ENCODE results near the gene SMYD3.

SMYD3 gene

GRCh38 chr1:245915841-245916240 lies 591.2 kb downstream of the SMYD3 start:
- no peaks in the 10 kb centered on the region for H3K9me3 ChIP-seq (ENCODE audit: control insufficient read depth, low read length)
- no peaks in the 10 kb centered on the region for H3K36me3 ChIP-seq (ENCODE audit: control insufficient read depth, insufficient read depth, low read length)
- no peak overlapping the region for H3K27ac ChIP-seq (ENCODE audit: low read depth, low read length, severe bottlenecking)
- no peak overlapping the region for H3K4me3 ChIP-seq (ENCODE audit: extremely low read depth, insufficient read depth, low read length, poor library complexity, severe bottlenecking)
- WGBS, 2 experiments (ENCODE audit: insufficient coverage in 2 of 2), result no CpG with 5 or more reads among the region's 2 CpGs
- no peaks in the 10 kb centered on the region for H3K4me1 ChIP-seq (ENCODE audit: control insufficient read depth, insufficient read depth, low read length, poor library complexity, severe bottlenecking)

DNA sequence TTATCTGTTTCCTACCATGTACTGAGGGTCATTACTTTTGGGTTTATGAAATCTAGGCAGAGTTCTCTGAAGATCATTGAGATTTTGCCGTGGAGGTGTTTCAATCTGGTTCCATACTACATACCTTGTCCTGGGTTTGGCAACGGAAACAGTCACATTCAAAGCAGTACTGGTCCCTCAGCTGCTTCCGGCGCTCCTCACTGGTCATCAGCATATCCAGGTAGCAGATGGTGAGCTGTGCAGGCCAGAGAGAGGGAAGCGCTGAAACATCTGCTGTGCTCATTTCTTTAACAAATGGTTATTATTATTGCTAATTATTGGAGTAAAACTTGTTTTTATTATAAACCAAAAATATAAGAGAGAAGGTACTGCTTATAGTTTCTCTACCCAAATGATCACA lies 591.7 kb downstream of the SMYD3 start:
- WGBS, 2 experiments (ENCODE audit: insufficient coverage in 2 of 2), result 94% methylated on average over 2 to 3 of the region's 5 CpGs
- H3K4me1 ChIP-seq (ENCODE audit: control insufficient read depth, insufficient read depth, low read length, poor library complexity, severe bottlenecking), result no peaks in the 10 kb centered on the region
- no peaks in the 10 kb centered on the region for H3K36me3 ChIP-seq (ENCODE audit: control insufficient read depth, insufficient read depth, low read length)
- no peak overlapping the region for H3K27ac ChIP-seq (ENCODE audit: low read depth, low read length, severe bottlenecking)
- H3K4me3 ChIP-seq (ENCODE audit: extremely low read depth, insufficient read depth, low read length, poor library complexity, severe bottlenecking), result no peak overlapping the region
- H3K9me3 ChIP-seq (ENCODE audit: control insufficient read depth, low read length), result no peaks in the 10 kb centered on the region

DNA sequence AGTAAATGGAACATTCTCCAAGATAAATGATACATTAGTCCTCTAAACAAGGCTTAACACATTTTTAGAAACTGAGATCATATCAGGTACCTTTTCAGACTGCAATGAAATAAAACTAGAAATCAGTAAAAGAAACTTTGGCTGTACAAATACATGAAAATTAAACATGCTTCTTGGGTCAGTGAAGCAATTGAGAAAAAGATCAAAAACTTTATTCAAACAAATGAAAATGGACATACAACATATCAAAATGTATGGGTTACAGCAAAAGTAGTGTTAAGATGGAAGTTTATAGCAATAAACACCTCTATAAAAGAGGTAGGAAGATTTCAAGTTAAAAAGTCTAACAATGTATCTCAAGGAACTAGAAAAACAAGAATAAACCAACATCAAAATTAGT lies 598.5 kb downstream of the SMYD3 start:
- H3K4me3 ChIP-seq (ENCODE audit: extremely low read depth, insufficient read depth, low read length, poor library complexity, severe bottlenecking), result no peak overlapping the region
- H3K36me3 ChIP-seq (ENCODE audit: control insufficient read depth, insufficient read depth, low read length), result no peaks in the 10 kb centered on the region
- H3K4me1 ChIP-seq (ENCODE audit: control insufficient read depth, insufficient read depth, low read length, poor library complexity, severe bottlenecking), result no peaks in the 10 kb centered on the region
- no peaks in the 10 kb centered on the region for H3K9me3 ChIP-seq (ENCODE audit: control insufficient read depth, low read length)
- no peak overlapping the region for H3K27ac ChIP-seq (ENCODE audit: low read depth, low read length, severe bottlenecking)

DNA sequence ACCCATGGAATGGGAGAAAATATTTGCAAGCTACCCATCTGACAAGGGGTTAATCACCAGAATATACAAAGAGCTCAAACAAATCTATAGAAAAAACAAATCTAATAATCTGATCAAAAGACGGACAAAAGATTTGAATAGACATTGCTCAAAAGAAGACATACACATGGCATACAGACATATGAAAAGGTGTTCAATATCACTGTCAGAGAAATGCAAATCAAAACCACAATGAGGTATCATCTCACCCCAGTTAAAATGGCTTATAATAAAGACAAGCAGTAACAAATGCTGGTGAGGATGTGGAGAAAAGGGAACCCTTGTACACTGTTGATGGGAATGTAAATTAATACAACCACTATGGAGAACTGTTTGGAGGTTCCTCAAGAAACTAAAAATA lies 600.9 kb downstream of the SMYD3 start:
- H3K27ac ChIP-seq (ENCODE audit: low read depth, low read length, severe bottlenecking), result no peak overlapping the region
- H3K4me3 ChIP-seq (ENCODE audit: extremely low read depth, insufficient read depth, low read length, poor library complexity, severe bottlenecking), result no peak overlapping the region
- H3K36me3 ChIP-seq (ENCODE audit: control insufficient read depth, insufficient read depth, low read length), result no peaks in the 10 kb centered on the region
- no CpG with 5 or more reads among the region's 1 CpG for WGBS, 2 experiments (ENCODE audit: insufficient coverage in 2 of 2)
- H3K9me3 ChIP-seq (ENCODE audit: control insufficient read depth, low read length), result no peaks in the 10 kb centered on the region
- no peaks in the 10 kb centered on the region for H3K4me1 ChIP-seq (ENCODE audit: control insufficient read depth, insufficient read depth, low read length, poor library complexity, severe bottlenecking)

DNA sequence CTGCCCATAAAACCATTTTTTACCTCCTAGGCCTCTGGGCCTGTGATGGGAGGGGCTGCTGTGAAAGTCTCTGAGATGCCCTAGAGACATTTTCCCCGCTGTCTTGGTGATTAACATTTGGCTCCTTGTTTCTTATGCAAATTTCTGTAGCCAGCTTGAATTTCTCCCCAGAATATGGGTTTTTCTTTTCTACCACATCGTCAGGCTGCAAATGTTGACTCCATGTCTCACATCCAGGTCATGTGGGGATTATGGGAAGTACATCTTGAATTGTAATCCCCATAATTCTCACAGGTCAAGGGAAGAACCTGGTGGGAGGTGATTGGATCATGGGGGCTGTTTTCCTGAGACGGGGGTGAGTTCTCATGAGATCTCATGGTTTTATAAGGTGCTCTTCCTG lies 603.2 kb downstream of the SMYD3 start:
- Histone ChIP-seq H3K4me1 (ENCODE audit: control insufficient read depth, insufficient read depth, low read length, poor library complexity, severe bottlenecking) (no peaks in the 10 kb centered on the region), H3K4me3 (ENCODE audit: extremely low read depth, insufficient read depth, low read length, poor library complexity, severe bottlenecking) (no peak overlapping the region), H3K27ac (ENCODE audit: low read depth, low read length, severe bottlenecking) (no peak overlapping the region), H3K9me3 (ENCODE audit: control insufficient read depth, low read length) (no peaks in the 10 kb centered on the region), H3K36me3 (ENCODE audit: control insufficient read depth, insufficient read depth, low read length) (no peaks in the 10 kb centered on the region)
- WGBS, 2 experiments (ENCODE audit: insufficient coverage in 2 of 2), result 88 to 100% methylated on average over 1 of the region's 3 CpGs

DNA sequence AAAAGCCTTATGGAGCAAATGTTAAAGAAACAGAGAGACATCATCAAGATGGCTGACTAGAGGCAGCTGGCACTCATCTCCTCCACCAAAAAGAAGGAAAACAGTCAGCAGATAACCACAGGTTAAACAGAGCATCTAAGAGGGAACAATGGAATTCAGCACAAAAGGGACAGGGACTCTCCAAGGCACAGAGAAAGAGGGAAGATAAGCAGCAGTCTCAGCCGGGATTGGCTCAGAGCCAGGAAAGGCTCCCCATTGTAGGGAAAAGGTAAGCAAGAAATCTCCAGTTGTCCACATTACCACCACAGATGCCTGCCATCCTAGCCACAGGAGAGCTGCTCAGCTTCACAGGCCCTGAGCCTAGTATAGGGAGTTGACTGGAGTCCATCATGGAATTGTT lies 605.5 kb downstream of the SMYD3 start:
- Histone ChIP-seq H3K9me3 (ENCODE audit: control insufficient read depth, low read length) (no peaks in the 10 kb centered on the region), H3K27ac (ENCODE audit: low read depth, low read length, severe bottlenecking) (no peak overlapping the region), H3K36me3 (ENCODE audit: control insufficient read depth, insufficient read depth, low read length) (no peaks in the 10 kb centered on the region), H3K4me1 (ENCODE audit: control insufficient read depth, insufficient read depth, low read length, poor library complexity, severe bottlenecking) (no peaks in the 10 kb centered on the region), H3K4me3 (ENCODE audit: extremely low read depth, insufficient read depth, low read length, poor library complexity, severe bottlenecking) (no peak overlapping the region)
- WGBS, 2 experiments (ENCODE audit: insufficient coverage in 2 of 2), result no CpG with 5 or more reads among the region's 1 CpG

DNA sequence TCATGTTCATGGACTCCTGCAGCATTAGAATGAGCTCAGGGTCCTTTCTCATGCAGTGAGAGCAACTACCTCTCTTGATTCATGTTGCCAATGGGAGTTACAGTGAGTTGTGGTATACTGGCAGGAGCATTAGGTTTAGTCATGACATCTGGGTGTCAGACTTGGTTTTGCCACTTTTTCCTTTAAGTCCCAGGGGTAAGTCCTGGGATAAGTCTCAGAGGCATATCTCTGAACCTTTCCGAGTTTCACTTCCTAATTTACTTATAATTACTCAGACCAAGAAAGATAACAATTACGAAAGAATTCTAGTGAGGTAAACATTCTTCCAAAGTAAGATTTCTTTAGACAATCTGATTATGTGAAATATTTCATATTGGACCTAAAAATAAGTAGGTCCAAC lies 606.0 kb downstream of the SMYD3 start:
- Histone ChIP-seq H3K4me1 (ENCODE audit: control insufficient read depth, insufficient read depth, low read length, poor library complexity, severe bottlenecking) (peaks cover 3% of the 10 kb centered on the region), H3K36me3 (ENCODE audit: control insufficient read depth, insufficient read depth, low read length) (no peaks in the 10 kb centered on the region), H3K27ac (ENCODE audit: low read depth, low read length, severe bottlenecking) (no peak overlapping the region), H3K9me3 (ENCODE audit: control insufficient read depth, low read length) (no peaks in the 10 kb centered on the region), H3K4me3 (ENCODE audit: extremely low read depth, insufficient read depth, low read length, poor library complexity, severe bottlenecking) (no peak overlapping the region)
- no CpG with 5 or more reads among the region's 2 CpGs for WGBS, 2 experiments (ENCODE audit: insufficient coverage in 2 of 2)

- H3K27ac ChIP-seq (ENCODE audit: low read depth, low read length, severe bottlenecking), result no peak overlapping the region
- 90 to 94% methylated on average over 2 of the region's 2 CpGs for WGBS, 2 experiments (ENCODE audit: insufficient coverage in 2 of 2)
- peaks cover 3% of the 10 kb centered on the region for H3K4me1 ChIP-seq (ENCODE audit: control insufficient read depth, insufficient read depth, low read length, poor library complexity, severe bottlenecking)
- no peaks in the 10 kb centered on the region for H3K9me3 ChIP-seq (ENCODE audit: control insufficient read depth, low read length)
- no peaks in the 10 kb centered on the region for H3K36me3 ChIP-seq (ENCODE audit: control insufficient read depth, insufficient read depth, low read length)
- no peak overlapping the region for H3K4me3 ChIP-seq (ENCODE audit: extremely low read depth, insufficient read depth, low read length, poor library complexity, severe bottlenecking)
Measured at GRCh38 chr1:245898581-245898980, 608.5 kb downstream of the SMYD3 start.

- Histone ChIP-seq H3K4me3 (ENCODE audit: extremely low read depth, insufficient read depth, low read length, poor library complexity, severe bottlenecking) (no peak overlapping the region), H3K9me3 (ENCODE audit: control insufficient read depth, low read length) (peaks cover 8% of the 10 kb centered on the region), H3K4me1 (ENCODE audit: control insufficient read depth, insufficient read depth, low read length, poor library complexity, severe bottlenecking) (peaks cover 3% of the 10 kb centered on the region), H3K27ac (ENCODE audit: low read depth, low read length, severe bottlenecking) (no peak overlapping the region), H3K36me3 (ENCODE audit: control insufficient read depth, insufficient read depth, low read length) (no peaks in the 10 kb centered on the region)
- WGBS, 2 experiments (ENCODE audit: insufficient coverage in 2 of 2), result 90 to 93% methylated on average over 1 to 2 of the region's 3 CpGs
Measured at GRCh38 chr1:245896258-245896657, 610.8 kb downstream of the SMYD3 start.

GRCh38 chr1:245895455-245895959 lies 611.6 kb downstream of the SMYD3 start:
- Histone ChIP-seq H3K36me3 (ENCODE audit: control insufficient read depth, insufficient read depth, low read length) (no peaks in the 10 kb centered on the region), H3K4me1 (ENCODE audit: control insufficient read depth, insufficient read depth, low read length, poor library complexity, severe bottlenecking) (peaks cover 3% of the 10 kb centered on the region), H3K9me3 (ENCODE audit: control insufficient read depth, low read length) (peaks cover 8% of the 10 kb centered on the region), H3K27ac (ENCODE audit: low read depth, low read length, severe bottlenecking) (no peak overlapping the region), H3K4me3 (ENCODE audit: extremely low read depth, insufficient read depth, low read length, poor library complexity, severe bottlenecking) (no peak overlapping the region)
- WGBS, 2 experiments (ENCODE audit: insufficient coverage in 2 of 2), result 90 to 97% methylated on average over 2 to 3 of the region's 5 CpGs

GRCh38 chr1:245894843-245895242 lies 612.2 kb downstream of the SMYD3 start:
- Histone ChIP-seq H3K27ac (ENCODE audit: low read depth, low read length, severe bottlenecking) (no peak overlapping the region), H3K9me3 (ENCODE audit: control insufficient read depth, low read length) (peaks cover 8% of the 10 kb centered on the region), H3K4me1 (ENCODE audit: control insufficient read depth, insufficient read depth, low read length, poor library complexity, severe bottlenecking) (peaks cover 3% of the 10 kb centered on the region), H3K36me3 (ENCODE audit: control insufficient read depth, insufficient read depth, low read length) (no peaks in the 10 kb centered on the region), H3K4me3 (ENCODE audit: extremely low read depth, insufficient read depth, low read length, poor library complexity, severe bottlenecking) (no peak overlapping the region)
- 93 to 96% methylated on average over 3 to 5 of the region's 7 CpGs for WGBS, 2 experiments (ENCODE audit: insufficient coverage in 2 of 2)

All from mesodermal cell (in vitro differentiated cells).